Endothelial cell (in vitro differentiated cells): ENCODE results near the gene OR2D3. TPM values are rescaled to one million over a fixed set of nuclear protein-coding genes. Genes with fewer than 3 reads are reported as not detected.
"Not testable (repeated sequence)": the region's sequence is repeated elsewhere in the genome, so short reads cannot be mapped to it uniquely, and the experiment has no call there.

ENCODE experiments used
- DNase-seq: peaks from one replicate; pipeline ENCODE4 v3.0.0; 2021; ENCODE audit warnings: low spot score
- H3K27ac Mint-ChIP-seq: one replicate; pipeline ENCODE4 v1.8.0; 2021; ENCODE audit warnings: mixed read lengths, inconsistent platforms; ENCODE audit not compliant: unreplicated experiment
- H3K27me3 Mint-ChIP-seq: one replicate; pipeline ENCODE4 v1.8.0; 2021; ENCODE audit warnings: mild to moderate bottlenecking, moderate library complexity, mixed read lengths, inconsistent platforms; ENCODE audit not compliant: unreplicated experiment
- H3K36me3 Mint-ChIP-seq: one replicate; pipeline ENCODE4 v1.8.0; 2021; ENCODE audit warnings: mild to moderate bottlenecking, low read depth, mixed read lengths, inconsistent platforms; ENCODE audit not compliant: unreplicated experiment
- H3K4me1 Mint-ChIP-seq: one replicate; pipeline ENCODE4 v1.8.0; 2021; ENCODE audit warnings: mild to moderate bottlenecking, mixed read lengths, inconsistent platforms; ENCODE audit not compliant: unreplicated experiment
- H3K4me3 Mint-ChIP-seq: one replicate; pipeline ENCODE4 v1.8.0; 2021; ENCODE audit warnings: mild to moderate bottlenecking, mixed read lengths, inconsistent platforms; ENCODE audit not compliant: unreplicated experiment
- H3K9me3 Mint-ChIP-seq: one replicate; pipeline ENCODE4 v1.8.0; 2021; ENCODE audit warnings: mixed read lengths, inconsistent platforms; ENCODE audit not compliant: unreplicated experiment
- total RNA-seq: library from RNA; stranded (reverse); fragmentation: NEBNext Ultra II Directional; extraction: Animal tissue kit (Norgen Biotek cat#: 25700); gene quantifications from one replicate; pipeline ENCODE4 v1.2.1, GENCODE V29; 2021; ENCODE audit not compliant: unreplicated experiment
- TF ChIP-seq, protein P1 (sequence below): fragments of 200-600 bp; sonication (generic); IDR thresholded peaks from one replicate; pipeline ENCODE4 v1.5.0; 2021; ENCODE audit warnings: antibody characterized with exemption; ENCODE audit not compliant: unreplicated experiment

OR2D3 gene
- total RNA-seq, 1 donor from 2014 or later = not detected

DNA sequence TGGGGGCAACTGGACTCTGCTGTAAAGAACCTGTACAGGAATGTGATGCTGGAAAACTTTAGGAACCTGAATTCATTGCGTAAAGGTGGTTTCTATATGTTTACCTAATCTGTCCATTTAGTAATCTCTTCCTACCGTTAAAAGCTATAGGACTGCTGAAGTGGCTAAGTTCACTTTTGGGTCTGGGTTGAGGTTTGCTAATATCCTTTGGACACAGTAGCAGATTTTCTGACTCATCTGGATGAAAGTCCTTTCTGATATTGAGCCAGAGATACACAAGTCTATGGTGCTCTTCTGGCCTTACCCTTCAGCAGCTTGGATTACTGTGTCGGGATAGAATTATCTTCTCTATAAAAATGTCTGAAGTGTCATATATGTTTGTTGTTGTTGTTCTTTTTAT, 22.3 kb downstream of the OR2D3 start:
- Mint-ChIP-seq H3K4me1 (no peaks in the 10 kb centered on the region), H3K9me3 (no peaks in the 10 kb centered on the region), H3K27me3 (no peaks in the 10 kb centered on the region), H3K4me3 (no peak overlapping the region), H3K27ac (no peak overlapping the region), H3K36me3 (no peaks in the 10 kb centered on the region)
- TF ChIP-seq, protein P1, sequence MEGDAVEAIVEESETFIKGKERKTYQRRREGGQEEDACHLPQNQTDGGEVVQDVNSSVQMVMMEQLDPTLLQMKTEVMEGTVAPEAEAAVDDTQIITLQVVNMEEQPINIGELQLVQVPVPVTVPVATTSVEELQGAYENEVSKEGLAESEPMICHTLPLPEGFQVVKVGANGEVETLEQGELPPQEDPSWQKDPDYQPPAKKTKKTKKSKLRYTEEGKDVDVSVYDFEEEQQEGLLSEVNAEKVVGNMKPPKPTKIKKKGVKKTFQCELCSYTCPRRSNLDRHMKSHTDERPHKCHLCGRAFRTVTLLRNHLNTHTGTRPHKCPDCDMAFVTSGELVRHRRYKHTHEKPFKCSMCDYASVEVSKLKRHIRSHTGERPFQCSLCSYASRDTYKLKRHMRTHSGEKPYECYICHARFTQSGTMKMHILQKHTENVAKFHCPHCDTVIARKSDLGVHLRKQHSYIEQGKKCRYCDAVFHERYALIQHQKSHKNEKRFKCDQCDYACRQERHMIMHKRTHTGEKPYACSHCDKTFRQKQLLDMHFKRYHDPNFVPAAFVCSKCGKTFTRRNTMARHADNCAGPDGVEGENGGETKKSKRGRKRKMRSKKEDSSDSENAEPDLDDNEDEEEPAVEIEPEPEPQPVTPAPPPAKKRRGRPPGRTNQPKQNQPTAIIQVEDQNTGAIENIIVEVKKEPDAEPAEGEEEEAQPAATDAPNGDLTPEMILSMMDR = no peak
- no peak for DNase-seq

DNA sequence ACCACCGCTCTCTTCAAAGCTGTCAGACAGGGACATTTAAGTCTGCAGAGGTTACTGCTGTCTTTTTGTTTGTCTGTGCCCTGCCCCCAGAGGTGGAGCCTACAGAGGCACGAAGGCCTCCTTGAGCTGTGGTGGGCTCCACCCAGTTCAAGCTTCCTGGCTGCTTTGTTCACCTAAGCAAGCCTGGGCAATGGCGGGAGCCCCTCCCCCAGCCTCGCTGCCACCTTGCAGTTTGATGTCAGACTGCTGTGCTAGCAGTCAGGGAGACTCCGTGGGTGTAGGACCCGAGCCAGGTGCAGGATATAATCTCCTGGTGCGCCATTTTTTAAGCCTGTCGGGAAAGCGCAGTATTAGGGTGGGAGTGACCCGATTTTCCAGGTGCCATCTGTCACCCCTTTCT, 33.4 kb downstream of the OR2D3 start:
- not testable (repeated sequence) for DNase-seq, H3K4me1 Mint-ChIP-seq, H3K9me3 Mint-ChIP-seq, H3K27me3 Mint-ChIP-seq, H3K27ac Mint-ChIP-seq, H3K4me3 Mint-ChIP-seq
- peaks cover 13% of the 10 kb centered on the region for H3K36me3 Mint-ChIP-seq

DNA sequence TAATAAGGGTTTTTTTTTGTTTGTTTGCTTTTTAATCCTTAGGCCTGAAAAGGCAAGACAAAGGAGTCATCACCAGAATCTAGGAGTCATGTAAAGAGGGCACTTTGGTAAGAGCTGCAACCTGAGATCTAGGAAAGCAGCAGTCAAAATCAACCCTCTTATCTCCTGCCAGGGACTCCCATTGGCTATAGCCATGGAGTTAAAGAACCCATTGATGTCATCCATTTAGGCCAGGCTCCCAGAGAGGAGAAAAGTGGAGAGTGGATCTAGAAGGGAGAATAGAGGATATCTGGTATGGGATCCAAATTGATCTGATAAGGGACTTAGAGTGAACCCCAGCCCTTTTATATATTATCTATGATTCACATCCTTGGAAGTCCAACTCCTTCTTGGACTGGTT, 41.3 kb downstream of the OR2D3 start:
- H3K27me3 Mint-ChIP-seq = peaks cover 2% of the 10 kb centered on the region
- TF ChIP-seq, protein P1 = no peak
- H3K4me3 Mint-ChIP-seq = no peak overlapping the region
- H3K36me3 Mint-ChIP-seq = peaks cover 4% of the 10 kb centered on the region
- H3K9me3 Mint-ChIP-seq = no peaks in the 10 kb centered on the region
- no peak overlapping the region for H3K27ac Mint-ChIP-seq
- no peaks in the 10 kb centered on the region for H3K4me1 Mint-ChIP-seq
- no peak for DNase-seq

DNA sequence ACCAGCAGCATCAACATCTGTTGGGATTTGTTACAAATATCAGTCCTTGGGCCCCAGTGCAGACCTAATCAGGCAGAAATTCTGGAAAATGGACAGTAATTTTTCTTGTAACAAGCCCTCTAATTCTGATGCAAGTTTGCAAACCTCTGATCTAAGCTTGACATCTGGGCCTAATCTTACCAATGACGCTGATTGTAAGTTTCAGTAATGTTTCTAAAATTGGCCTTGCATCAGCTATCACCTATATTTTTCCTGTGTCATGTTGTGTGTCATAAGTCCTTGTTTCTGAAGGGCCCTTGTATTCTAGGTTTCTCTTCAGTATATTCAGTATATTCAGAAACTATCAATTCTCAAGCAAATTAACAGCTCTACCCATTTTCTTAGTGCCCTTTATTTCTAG, 41.9 kb downstream of the OR2D3 start:
- Mint-ChIP-seq H3K36me3 (peaks cover 4% of the 10 kb centered on the region), H3K9me3 (no peaks in the 10 kb centered on the region), H3K27me3 (peaks cover 2% of the 10 kb centered on the region), H3K27ac (no peak overlapping the region), H3K4me3 (no peak overlapping the region), H3K4me1 (no peaks in the 10 kb centered on the region)
- TF ChIP-seq, protein P1 = no peak
- DNase-seq = no peak

DNA sequence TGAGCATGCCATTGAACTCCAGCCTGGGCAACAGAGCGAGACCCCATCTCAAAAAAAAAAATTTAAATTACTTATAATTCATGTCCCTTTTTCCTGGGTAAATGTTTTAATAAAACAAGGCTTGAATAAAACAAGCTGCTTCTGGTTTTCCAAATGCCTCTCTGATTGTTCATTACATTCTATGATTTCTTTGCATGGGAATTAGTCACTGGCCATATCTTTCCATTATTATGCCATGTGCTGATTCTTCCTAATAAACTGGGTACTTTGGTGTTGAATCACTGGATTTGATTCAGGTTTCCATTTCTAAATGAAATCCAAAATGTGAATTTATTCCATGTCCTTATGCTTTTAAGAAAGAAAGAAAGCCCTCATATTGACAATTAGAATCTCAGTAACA, 48.0 kb downstream of the OR2D3 start:
- DNase-seq = no peak
- Mint-ChIP-seq H3K27me3 (peaks cover 2% of the 10 kb centered on the region), H3K36me3 (no peaks in the 10 kb centered on the region), H3K4me3 (no peak overlapping the region), H3K27ac (no peak overlapping the region), H3K9me3 (no peaks in the 10 kb centered on the region), H3K4me1 (no peaks in the 10 kb centered on the region)
- TF ChIP-seq, protein P1 = no peak

DNA sequence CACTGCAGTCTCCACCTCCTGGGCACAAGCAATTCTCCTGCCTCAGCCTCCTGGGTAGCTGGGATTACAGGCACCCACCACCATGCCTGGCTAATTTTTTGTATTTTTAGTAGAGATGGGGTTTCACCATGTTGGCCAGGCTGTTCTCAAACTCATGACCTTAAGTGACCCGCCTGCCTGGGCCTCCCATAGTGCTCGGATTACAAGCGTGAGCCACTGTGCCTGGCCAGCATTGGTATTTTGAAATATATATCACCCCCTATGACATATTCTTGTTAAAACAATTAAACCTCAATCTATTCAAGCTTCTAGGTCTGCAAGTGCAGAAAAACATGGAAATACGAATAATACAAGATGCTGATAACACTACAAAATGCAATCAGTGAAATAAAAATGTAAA, 49.1 kb downstream of the OR2D3 start:
- H3K9me3 Mint-ChIP-seq, H3K36me3 Mint-ChIP-seq, DNase-seq, H3K4me3 Mint-ChIP-seq, H3K27me3 Mint-ChIP-seq, H3K4me1 Mint-ChIP-seq, H3K27ac Mint-ChIP-seq: not testable (repeated sequence)

Other genes with a start within 250 kb of the OR2D3 start
- 44.8 TPM for gene MRPL17, start 237.7 kb upstream of the OR2D3 start, total RNA-seq
- gene OR2AG2, start 149.0 kb upstream of the OR2D3 start, total RNA-seq = 0.26 TPM
- gene OR2AG1, start 138.0 kb upstream of the OR2D3 start, total RNA-seq = not detected
- gene OR6A2, start 121.3 kb upstream of the OR2D3 start, total RNA-seq = 0.51 TPM
- not detected for gene OR10A5, start 75.3 kb upstream of the OR2D3 start, total RNA-seq
- gene OR10A2, start 57.9 kb upstream of the OR2D3 start, total RNA-seq = not detected
- not detected for gene OR10A4, start 44.4 kb upstream of the OR2D3 start, total RNA-seq
- 0.64 TPM for gene OR2D2, start 28.5 kb upstream of the OR2D3 start, total RNA-seq
- gene ZNF215, start 5.4 kb downstream of the OR2D3 start, total RNA-seq = 7.0 TPM
- gene ZNF214, start 99.3 kb downstream of the OR2D3 start, total RNA-seq = 2.4 TPM
- gene NLRP14, start 99.5 kb downstream of the OR2D3 start, total RNA-seq = 0.13 TPM
- not detected for gene RBMXL2, start 168.0 kb downstream of the OR2D3 start, total RNA-seq